ELF-1 (cell line): ENCODE results near the gene CYYR1.

Experiments
- DNase-seq: peaks from one replicate; pipeline ENCODE4 v3.0.0-alpha.2; 2016; ENCODE audit warnings: low read depth, low spot score

The CYYR1 gene

DNA sequence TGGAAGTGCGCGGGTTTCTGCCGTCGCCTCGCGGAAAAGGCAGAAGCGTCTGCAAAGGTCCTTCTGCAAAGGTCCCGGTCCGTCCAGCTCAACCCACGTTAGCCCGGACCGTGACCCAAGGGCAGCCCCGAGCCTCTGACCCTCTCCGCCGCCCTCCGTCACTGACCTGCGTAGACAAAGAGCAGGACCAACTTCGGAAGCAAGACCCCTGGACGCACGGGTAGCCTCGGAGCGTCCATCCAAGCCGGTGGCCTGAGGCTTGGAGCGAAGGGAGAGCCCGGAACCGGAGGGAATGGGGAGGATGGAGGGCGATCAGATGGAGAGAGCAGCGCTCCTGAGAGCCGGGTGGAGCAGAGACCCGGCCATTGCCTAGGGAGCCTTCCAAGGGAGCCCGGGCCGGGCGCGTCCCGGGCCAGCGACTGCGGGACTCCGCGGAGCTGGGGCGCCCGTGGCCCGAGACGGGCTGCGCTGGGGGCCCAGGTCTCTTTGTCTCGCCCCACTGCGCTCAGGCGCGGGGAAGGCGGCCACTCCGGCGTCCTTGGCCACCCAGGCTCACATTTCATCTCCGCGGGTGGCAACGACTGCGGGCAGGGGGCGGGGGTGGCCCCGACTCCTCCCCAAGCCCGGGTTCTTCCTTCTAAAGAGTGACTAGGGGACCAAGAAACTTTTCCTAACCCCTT lies at the start of gene CYYR1:
Gene CYYR1, minus strand, starts transcription at position 585 of the 680 bp plus-strand sequence. Its CDS starts 346 bp downstream, at position 239.
- DNase-seq: peak; percentile 83

DNA sequence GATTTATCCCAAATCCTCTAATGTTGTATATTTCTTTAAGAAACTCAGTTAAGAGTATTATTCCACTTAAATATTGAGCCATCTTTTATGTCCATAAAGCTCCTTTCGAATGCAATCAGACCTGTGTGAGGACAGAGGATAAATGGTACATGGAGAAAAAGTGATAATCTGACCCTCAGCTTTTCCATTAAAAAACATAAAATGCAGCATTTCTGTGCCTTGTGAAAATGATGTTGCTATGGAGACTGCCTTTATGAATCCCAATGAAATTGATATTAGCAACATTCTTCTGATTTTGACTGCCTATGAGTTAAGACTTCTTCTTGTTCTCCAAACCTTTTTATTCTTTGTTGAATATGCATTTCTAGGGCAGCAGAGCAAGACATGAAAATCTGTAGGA lies 44.1 kb upstream of the CYYR1 start:
- no peak for DNase-seq

DNA sequence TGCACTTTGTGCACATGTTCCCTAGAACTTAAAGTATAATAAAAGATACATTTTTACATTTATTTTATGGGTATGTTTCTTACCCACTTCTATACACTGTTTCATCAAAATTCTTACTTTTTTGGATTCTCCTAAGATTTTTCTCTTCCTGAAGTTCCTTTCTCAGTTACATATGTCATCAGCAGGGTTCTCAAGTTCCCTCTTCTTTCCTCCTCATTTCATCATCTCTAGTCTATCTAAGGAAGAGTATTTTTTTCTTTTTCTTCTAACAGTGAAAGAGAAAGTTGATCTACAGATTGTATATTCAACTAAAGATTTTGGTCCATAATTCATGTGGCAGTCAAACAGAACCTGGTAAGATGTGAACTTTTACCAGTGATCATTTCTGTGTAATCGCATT lies 41.2 kb upstream of the CYYR1 start:
- no peak for DNase-seq

DNA sequence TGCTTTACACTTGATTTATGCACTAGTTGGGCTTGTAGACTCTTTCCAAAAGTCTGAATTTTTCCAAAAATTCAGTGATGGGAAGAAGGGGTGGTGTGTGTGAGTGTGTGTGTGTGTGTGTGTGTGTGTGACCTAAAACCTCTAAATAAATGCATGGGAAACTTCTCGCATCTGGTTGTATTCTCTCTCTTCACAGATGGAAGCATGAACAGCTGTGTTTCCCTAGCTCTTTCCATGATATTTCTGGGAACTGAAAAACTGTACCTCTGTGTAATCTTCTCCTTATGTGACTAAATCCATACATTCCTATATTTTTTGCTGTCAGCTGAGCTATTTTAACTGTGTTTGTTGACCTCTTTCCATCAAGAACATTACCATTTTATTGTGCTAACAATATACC lies 26.2 kb upstream of the CYYR1 start:
- DNase-seq: no peak

DNA sequence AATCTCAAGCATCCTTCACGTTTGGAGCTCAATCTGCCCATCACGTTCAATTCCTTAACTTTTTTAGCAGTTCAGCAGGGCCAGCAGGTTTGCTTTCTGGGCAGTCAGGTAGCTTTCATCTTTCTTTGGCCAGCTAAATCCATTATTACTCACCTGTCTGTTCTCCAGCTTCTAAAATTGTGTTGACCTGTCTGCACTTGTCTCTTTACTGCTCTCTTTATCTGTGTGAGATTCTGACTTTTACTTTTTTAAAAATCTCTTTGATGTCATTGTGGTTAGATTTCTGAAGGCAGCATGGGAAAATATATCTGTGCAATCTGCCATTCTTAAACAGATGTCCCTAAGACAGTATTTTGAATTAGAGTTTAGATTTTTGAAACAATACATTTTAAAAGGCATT lies 24.9 kb upstream of the CYYR1 start:
- DNase-seq: no peak

DNA sequence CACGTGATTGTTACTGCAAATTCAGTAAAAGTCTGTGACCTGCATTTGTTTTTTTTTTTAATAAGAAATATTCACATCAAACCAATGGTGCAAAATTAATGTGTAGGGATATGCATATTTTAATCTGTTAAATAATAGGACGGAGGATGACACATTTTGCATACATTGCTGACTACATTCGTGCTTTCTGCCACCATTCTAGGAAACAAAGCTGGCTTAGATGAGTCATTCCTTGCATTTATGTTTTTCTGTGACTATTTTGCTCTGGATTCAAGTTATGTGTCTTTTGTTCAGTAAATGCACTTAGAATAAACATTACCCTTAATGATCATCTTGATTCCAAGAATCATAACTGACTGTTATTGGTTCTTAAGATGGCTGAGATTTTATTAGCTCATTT lies 23.9 kb upstream of the CYYR1 start:
- DNase-seq: no peak

DNA sequence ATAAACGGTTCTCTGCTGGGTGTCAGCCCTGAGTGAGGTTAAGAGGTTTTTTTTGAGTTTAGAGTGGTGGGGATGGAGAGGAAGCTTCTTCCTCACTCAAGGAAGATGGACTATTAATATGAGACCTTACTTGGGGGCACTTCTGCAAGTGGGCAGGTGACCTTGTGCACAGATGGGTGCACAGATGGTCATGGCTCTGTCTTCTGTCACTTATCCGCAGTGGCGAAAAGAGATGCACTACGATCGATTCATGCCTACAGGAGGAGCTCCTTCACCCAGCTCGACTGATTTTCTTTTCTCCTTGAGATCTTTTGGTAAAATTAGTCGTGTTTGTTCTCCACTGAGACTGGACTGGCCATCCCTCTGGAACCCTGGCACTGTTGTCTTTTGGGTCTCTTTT lies 22.9 kb upstream of the CYYR1 start:
- no peak for DNase-seq

DNA sequence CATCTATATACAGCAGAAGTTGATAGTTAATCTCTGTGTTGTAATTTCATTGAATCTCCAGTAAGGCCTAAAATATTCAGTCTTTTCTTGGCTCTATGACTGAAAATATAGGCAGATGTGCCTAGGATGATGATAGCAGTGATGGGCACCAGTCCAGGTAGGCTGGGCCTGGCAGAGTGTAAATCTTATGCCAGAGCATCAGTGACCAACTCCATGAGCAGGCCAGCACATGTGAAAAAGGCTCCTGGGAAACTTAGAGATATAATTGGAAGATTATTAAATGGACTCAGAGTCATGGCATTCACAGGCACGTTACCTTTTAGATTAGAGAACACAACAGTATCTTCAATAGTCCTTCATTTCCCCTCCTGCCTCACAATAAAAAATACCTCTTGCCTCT lies 20.7 kb upstream of the CYYR1 start:
- no peak for DNase-seq

DNA sequence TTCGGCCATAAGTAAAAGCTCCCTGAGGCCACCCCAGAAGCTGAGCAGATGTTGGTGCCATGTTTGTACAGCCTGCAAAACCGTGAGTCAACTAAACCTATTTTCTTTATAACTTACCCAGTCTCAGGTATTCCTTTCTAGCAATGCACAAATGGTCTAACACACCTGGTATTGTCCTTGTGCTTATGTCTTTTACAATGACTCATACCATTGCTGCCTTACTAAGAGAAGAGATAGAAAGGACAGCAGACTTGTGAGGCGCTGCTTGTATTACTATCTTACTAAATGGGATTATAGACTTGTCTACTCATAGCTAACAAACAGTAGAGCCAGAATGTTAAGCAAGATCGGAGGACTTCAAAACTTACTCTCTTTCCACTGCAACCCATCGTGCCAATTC lies 18.5 kb upstream of the CYYR1 start:
- DNase-seq: no peak

DNA sequence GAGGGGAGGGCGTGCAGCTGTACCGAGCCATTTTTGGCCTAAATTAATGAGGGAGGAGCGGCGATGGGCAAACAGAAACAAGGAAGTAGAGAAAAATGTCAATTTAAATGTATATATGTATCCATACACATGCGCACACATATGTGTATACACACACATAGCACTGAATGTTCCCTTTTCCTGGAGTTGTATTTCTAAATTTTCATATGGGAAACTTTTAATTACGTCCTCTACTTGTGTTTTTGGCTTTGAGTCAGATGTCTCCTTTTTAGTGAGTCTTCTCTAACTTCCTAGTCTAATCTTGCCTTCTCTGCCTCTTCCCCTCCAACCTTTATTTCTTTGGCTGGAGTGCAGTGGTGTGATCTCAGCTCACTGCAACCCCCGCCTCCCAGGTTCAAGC lies 15.4 kb upstream of the CYYR1 start:
- no peak for DNase-seq

DNA sequence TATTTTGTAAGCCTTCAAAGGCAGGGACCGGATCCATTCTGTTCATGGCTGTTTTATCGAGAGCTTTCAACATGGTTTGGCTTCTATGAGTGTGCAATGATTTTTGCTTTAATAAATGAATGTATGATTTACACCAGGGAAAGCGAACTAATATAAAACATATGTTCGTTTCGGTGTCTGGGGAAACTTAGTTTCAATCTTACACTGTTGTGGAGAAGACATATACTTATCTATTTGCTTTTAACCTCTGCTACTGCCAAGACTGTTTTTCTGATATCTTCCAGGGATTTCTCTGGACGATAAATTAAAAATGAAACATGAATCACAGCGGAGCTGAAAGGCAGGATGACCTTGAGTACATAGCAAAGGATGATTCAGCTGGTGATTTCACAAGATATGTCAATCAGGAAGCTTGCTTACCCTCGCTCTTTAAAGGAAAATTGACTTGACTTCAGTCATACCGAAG lies 14.7 kb upstream of the CYYR1 start:
- DNase-seq: no peak

DNA sequence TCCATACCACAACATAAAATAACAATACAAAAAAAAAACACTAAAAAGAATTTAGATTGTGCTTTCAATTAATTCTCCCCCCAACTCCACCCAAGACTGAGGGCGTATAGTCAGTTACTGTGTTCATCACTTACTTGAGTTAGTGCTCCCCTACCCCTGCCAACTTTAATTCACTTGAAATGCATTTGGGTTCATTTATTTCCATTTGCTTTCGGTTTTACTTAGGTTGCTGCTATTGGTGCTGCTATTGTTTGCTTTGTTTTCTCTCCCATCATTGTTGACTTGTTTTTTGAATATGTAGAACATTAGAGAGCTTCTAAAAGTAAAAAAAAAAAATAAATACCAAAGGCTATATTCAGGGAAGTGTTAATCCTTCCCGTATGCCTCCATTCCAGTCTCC lies 10.7 kb upstream of the CYYR1 start:
- no peak for DNase-seq

DNA sequence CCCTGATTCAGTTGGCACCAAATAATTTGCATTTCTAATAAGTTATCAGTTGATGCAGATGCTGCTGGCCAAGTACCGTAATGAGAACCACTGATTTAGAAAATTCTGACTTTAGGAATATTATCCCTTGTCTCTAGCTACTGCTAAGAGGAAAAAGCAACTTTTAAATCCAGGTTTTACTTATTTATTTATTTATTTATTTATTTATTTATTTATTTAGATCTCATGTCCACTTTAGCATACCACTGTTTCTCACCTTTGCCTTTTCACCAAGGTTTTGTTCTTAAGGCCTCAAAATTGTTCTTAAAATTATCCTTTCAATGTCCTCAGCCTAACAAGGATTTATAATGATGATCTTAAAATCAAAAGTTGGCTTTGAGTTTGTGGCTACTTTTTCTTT lies 8.7 kb upstream of the CYYR1 start:
- DNase-seq: no peak

DNA sequence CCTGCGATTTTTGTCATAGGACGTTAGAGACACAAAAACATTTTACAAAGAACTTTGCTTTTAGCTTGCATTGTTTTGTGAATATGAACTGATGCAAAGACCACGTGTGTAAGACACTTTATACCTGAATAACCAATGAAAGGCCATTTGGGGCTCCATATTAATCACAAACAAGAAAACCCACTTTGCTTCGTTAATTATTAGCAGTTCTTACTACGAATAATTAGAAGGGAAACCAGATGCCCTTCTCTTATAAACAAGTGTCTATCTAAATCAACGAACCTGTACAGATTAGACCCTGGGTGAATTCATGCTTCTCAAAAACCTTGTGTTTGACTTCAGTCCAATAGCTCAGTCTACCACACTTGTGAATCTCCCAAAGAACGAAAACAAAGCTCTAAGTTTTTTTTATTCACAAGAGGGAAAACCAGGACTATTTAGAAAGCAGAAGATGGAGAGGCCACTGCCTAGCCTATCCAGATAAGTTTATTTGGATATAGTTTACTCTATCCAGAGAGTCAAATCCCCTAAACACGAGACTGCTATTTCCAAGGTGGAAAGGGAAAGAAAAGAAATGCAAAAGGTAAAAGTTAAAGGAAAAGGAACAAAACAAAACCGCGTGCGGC lies 897 bp downstream of the CYYR1 start:
- DNase-seq: no peak

DNA sequence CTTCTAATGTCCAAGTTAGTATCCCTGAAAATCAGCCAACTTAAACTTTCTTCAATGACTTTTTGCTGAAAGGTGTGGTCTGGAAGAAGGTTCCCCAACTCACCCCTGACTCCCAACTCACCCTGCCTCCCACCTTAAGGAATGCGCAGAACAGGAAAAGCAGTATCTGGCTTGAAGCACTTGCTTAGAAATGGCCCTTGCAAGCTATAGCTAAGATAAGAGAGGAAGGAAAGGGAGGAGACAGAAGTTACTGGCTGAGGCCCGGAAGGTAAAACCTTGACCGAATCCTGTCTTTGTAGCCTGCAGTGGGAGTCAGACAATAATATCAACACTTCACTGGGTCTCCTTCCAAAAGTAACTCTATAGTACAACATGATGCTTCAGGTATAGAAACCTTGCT lies 2.9 kb downstream of the CYYR1 start:
- peak; percentile 30 for DNase-seq

DNA sequence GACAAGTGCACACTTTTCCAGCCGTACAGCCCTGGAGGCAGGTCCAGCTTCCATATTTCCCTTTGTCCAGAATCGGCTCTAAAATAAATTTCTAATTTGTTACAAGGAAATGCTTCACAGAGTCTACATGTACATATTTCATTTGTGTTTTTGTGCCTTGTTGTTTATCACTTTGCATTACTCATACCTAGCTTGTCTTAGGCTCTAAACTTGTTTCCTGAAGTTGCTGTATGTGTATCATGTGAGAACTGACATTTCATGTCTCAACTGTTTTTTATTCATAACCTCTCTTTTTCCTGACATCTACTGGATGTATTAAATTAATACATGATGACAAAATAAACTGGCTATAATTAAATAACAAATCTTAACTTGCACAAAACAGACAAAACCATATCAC lies 7.5 kb downstream of the CYYR1 start:
- DNase-seq: no peak

DNA sequence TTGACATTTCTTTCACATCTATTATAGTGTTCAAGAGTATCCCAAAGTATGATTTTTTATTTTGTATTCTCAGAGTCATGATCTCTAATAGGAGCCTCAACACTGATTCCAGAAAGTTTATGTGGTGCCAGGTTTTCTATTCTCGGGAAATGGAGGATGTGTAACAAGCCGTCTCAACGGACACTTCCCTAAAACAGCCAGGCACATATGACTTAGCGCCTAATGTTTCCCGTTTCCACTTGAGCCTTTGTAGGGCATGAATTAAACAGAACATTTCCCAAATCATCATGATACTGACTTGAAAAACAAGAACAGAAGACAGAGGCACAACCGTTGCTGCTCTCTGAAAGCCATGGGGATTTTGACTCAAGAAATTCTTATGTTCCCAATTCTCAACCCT lies 8.0 kb downstream of the CYYR1 start:
- no peak for DNase-seq

DNA sequence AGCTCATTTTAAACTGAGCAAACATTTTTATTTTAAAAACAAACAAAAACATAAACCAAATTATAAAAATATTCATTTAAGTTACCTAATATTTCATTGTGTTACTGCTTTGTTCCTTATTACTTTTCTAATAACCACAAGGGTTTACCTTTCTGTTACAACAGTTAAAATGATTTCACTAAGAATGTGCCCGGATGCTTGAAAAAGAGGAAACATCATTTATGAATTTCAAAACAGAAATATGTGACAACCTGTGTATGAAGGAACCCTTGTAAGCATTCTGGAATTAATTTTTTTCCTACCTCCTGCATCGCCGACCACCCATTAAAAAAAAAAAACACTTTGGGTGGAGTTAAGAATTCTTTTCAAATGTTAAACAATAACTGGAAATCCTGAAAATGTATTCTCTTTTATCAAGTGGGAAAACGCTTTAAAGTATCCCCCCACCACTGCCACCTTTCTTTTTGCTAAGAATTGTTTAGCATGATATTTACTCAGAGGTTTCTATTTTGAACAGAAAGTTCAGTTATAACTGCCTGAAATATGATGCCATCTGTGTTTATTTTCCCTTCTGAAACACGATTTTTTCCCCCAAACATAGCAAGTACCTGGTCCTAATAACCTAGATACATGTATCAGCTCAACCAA lies 9.1 kb downstream of the CYYR1 start:
- no peak for DNase-seq

DNA sequence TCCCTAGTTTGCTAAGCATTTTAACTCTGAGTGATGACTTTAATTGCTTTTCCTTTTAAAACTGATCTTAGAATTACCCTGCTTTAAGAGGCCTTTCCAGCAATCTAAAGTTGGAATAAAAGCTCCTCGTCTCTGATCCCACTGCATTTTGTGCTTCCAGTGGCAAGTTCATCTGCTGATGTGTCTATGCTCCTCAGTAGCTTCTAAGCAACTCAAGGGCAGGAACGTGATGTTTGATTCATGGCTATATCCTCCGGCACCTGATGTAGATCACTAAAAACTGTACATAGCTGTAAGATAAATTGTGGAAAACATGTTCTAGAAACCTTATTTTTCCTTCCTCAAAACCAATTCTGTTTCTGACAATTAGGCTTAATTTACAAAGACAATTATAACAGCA lies 12.5 kb downstream of the CYYR1 start:
- no peak for DNase-seq

DNA sequence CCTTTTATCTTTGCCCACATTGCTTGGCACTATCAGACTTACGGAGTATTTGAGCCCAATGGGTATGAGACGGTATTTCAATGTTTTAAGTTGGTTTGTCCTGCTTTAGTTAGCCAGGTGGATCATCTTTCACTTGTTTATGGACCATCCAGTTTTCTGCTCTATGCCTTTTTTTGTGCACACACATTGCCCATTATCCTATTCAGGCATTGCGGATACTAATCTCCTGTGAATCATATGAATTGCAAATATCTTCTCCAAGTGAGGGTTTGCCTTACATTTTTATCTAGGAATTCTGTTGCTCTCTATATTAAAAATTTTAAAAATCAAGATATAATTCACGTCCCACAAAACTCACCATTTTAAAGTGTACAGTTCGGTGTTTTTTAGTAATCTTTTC lies 14.0 kb downstream of the CYYR1 start:
- no peak for DNase-seq

DNA sequence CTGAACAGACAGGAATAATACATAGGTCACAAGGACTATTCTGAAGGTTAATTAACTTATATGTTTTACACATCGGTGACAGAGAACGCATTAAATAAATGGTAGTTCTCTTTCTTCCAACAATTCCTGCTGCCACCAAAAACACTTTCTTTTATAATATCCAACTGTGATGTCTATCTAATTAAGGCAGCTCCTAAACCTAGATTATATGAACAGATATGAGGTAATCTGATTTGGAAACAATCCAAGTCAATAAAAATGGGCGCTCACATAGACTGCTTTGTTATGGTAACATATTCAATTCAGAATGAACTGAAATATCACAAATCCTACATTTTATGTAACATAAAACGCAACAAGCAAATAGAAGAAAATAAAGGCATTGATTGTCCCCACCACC lies 16.0 kb downstream of the CYYR1 start:
- DNase-seq: no peak

DNA sequence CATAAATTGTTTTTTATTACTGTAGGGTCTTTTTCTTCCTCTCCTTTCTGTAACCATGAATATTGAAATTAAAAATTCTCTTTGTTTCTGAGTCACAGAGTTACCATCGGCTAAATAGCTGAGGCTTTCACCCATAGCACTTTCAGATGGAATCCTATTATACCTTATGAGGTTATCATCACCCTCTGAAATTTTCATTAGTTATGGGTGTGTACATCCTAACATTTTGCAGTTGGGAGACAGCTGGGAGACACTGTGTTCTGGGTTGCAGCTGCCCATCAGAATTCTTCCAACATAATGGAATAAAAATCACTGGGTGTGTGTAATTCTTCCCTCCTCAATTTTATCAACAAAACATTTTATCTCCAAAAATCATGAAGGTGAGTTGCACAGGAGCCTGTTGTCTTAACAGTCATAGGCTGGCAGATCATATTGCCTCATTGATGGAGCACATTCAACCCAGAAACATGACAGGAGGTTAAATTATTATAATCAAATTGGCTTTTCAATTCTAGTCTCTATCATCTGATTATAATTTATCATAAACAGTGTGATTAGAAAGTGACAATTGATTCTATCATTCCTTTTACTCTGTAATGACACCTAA lies 17.4 kb downstream of the CYYR1 start:
- DNase-seq: no peak

DNA sequence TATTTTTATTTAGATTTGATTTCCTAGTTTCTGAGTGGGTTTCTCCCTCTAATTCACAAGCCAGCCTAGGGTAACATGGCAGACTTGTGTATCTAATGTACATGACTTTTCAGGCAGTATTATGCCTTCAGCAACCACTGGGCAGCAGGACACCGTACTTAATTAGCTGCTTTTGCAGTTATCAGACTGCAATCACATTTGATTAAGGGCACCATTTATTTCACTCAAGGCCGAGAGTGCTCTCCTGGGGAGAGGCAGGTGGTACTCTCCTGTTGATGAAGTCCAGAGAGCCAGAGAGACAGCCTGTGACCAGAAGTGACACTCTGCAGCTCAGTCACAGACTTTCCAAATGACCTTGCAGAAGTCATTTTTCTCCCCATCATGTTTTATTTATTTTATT lies 18.7 kb downstream of the CYYR1 start:
- no peak for DNase-seq
